ENCODE data around the gene CAMP.
"Not testable (repeated sequence)": the region's sequence is repeated elsewhere in the genome, so short reads cannot be mapped to it uniquely, and the experiment has no call there.

The CAMP gene, protein sequence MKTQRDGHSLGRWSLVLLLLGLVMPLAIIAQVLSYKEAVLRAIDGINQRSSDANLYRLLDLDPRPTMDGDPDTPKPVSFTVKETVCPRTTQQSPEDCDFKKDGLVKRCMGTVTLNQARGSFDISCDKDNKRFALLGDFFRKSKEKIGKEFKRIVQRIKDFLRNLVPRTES

DNA sequence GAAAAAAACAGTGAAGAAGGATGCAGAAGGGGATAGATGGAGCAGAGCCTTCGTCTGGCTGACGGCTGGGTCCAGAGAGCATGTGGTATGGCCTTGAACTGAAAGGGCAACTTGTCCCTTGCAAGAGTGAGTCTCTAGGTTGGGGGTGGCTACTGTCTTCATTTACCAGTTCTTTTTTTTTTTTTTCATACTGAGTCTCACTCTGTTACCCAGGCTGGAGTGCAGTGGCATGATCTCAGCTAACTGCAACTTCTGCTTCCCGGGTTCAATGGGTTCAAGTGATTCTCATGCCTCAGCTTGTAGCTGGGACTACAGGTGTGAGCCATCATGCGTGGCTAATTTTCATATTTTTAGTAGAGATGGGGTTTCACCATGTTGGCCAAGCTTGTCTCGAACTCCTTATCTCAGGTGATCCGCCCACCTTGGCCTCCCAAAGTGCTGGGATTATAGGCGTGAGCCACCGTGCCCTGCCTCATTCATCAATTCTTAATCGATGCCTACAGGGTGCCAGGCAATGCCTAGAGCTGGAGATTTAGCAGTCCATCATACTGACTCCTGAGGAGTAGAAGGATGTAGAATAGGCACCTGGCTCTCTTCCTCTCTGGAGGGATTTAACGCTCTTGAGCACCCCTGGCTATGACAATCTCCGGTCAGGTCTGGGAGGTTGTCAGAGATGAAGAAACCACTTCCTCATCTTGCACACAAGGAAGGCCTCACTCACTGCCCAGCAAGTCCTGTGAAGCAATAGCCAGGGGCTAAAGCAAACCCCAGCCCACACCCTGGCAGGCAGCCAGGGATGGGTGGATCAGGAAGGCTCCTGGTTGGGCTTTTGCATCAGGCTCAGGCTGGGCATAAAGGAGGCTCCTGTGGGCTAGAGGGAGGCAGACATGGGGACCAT is at the start of gene CAMP:
Gene CAMP (plus strand): TSS at position 880 of the 898 bp plus-strand sequence. CDS start 17 bp downstream, at position 897.
- peak; percentile 49 for DNase-seq (ENCODE audit: low read depth)

DNA sequence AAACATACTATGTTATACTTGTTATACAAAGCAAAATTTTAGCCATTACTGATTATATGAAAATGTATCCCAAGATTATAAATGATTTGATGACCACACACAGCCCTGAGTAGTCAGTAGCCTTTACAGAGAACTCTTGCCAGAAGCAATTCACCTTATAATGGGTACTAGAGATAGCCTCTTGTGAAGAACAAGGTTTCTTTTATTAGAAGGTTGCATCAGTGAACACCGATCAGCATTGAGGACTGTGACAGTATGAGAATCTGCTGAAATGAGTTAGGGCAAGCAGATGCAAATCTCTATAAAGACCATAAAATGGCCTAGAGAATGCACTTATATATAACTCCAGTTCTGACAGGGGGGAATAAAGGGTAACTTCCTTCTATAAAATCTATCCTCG is 45.2 kb upstream of the CAMP start:
- DNase-seq (ENCODE audit: low read depth): no peak

DNA sequence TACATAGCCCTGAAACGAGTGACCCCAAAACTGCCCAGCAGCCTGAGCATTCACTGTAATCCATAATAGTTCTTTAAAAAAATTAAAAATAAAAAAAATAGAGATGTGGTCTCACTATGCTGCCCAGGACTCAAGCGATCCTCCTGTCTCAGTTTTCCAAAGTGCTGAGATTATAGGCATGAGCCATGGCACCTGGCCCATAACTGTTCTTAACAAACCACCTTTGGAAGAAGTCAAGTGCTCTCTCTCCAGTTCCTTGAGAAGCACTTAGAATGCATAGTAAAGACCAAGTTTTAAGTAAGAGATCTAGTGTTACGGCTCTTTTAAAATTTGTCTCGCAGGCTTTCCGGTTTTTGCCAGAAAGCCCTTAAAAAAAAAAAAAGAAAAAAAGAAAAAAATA is 43.3 kb upstream of the CAMP start:
- no peak for DNase-seq (ENCODE audit: low read depth)

DNA sequence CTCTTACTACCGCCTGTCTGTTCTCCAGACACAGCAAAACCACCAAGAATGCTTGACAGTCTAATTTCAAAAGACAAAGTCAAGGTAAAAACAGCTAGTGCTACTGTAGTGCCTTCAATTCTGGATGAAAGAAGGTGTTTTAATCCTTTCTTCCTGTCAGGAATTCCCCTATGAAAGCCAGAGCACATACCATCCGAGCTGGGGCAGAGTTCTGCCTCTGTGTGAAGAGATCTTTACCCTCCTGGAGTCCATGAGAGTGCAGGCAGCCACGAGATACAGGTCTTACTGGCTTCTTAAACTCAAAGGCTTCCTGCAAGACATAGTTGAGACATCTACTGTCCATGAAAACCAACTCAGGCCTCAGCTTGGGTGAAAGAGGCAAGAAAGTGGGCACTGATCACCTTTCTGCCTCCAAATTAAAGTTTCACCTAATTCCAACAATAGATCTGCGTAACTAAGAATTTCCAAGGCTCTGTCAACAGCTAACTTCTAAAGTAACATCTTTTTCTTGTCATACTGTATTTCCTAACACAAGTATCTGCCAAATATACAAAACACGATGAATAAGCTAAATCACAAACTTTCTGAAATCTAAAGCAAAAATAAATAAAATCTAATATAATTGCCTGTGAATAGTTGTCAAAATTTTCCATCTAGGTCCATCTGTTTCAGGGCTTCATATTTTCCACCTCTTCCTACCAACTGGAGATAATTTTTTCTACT is 42.6 kb upstream of the CAMP start:
- DNase-seq (ENCODE audit: low read depth): no peak

DNA sequence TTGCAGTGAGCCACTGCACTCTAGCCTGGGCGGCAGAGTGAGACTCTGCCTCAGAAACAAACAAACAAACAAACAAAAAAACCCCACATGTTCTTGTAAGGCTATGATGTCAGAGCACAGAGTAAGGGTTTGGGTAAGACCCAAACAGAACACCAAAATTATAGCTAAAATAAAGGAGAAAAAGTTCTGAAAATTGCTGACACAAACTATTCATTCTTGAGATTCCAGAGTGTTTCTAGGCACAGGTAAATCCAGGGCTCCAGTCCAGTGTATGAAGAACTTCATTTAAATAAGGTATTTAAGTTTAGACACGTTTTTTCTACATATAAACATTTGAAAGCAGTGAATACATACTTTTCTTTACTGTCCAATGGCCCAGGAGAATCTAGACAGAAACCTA is 39.0 kb upstream of the CAMP start:
- no peak for DNase-seq (ENCODE audit: low read depth)

DNA sequence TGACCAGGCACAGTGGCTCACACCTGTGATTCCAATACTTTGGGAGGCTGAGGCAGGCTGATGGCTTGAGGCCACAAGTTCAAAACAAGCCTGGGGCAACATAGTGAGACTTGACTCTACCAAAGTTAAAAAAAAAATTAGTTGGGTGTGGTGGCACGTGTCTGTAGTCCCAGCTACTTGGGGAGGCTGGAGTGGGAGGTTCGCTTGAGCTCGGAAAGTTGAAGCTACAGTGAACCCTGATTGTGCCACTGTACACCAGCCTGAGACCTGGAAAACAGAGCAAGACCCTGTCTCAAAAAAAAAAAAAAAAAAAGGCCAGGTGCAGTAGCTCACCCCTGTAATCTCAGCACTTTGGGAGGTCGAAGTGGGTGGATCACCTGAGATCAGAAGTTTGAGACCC is 38.2 kb upstream of the CAMP start:
- DNase-seq (ENCODE audit: low read depth): no peak

DNA sequence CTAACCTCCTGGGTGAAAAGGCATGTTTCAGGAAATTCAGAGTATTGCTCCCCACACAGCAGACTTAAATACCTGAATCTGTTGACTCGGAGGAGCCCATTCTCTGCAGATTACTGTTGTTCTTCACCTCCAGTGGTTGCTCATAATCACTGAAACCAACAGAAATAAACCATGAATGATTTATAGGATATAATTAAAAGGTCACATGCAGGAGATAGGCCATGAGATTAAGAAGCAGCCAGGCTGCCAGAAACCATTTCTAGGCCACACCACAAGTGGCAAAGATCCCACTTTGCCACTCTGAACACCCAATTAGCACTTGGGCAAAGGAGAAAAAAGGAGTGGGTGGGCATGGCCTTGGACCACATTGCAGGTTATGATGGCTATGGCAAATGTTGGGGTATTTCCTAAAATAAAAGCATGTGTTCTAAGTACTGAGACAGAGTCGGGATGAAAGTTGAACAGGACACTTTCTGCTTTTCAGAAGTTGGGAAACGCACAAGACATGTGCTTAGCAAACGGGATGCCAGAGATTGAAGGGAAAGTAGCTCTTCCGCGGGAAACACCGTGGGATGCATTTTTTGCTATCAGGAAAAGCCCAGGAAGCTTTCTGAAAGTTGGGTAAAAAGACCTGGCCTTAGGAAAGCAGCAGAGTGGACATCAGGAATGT is 36.5 kb upstream of the CAMP start:
- DNase-seq (ENCODE audit: low read depth): peak; percentile 42

DNA sequence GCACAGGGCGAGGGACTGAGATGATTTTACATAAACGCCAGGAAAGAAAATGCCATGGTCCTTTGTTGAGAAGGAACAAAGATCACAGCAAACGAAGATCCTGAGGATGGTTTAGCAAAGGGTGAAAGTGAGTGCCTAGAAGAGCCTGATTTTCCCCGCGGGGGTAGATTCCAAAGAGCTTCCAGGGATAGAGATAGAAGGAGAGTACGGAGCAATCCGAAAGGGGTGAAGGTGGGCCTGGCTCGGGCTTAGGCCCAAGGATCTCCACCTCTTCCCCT is 36.1 kb upstream of the CAMP start:
- peak; percentile 33 for DNase-seq (ENCODE audit: low read depth)

DNA sequence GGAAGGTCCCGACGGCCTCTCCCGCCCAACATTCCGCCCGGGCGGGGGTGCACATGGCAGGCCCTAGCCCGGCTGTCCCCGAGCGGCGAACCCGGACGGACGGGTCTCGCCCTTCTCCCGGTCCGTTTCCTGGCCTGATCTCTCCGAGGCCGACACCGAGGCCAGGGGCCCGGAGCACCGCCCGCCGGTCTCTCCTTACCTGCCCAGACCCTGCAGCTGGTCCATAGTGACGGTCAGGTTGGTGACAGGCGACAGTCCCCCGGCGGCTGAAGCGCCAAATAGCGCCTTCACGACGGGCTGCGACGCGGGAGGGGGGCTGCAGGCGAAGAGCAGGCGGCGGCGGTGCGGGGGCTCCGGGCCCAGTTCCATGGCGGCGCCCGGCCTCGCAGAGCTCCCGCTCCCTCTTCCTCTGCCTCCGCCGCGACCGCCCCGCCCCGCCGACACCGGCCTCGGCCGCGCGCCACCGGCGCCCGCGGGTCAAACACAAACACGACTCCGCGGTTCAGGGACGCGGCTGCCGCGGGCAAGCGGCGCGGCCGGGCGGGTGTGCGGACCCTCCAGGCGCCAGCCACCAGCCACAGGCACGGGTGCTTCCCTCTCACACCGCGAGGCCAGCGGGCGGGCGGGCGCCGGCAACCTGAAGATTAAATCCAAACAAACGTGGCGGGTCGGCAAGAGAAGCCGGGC is 35.6 kb upstream of the CAMP start:
- DNase-seq (ENCODE audit: low read depth): no peak

DNA sequence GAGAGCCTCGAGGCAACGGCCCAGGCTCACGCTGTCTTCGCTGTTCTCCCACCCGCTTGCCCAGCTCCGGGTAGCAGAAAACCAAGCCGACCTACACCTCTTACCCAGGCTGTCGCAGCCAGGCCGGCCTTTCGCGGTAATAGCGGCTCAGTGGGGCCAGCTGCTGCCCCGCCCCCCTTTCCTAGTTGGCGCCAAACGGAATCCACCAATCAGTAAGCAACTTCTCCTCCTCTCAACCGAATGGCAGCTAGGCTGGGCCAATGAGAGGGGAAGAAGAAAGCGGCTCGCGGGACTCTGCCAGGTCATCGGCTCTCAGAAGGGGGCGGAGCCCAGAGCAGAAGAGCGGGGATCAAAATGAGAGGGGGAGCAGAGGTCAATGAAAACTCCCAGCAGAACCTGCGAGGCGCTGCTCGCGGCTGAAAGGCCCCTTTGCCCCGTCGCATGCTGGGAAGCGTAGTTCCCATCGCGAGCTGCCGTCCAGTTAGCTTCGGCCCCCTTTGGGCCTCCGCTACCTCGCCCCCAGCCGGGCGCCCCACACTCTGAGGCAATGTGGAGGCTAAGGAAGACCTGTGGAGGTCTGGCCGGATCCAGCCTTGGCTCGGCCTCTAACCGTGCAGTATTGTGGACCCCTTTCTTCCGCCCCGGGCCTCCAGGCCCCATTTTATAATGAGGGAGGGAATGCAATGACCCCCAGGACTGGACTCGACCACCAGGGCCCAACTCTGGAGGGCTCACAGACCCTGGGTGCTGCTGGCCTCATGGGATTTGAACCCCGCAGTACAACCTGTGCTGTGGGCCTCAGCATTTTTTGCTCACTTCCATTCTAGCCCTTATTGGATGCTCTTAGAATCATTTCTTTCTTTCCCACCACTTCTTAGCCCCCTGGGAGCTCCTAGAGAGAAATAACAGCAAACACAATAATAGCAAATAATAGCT is 34.8 kb upstream of the CAMP start, which contains the start of gene CDC25A:
Gene CDC25A (minus strand): TSS at position 152 of the 936 bp plus-strand sequence. CDS start 470 bp downstream, outside the sequence.
- DNase-seq (ENCODE audit: low read depth): peak; percentile 99

DNA sequence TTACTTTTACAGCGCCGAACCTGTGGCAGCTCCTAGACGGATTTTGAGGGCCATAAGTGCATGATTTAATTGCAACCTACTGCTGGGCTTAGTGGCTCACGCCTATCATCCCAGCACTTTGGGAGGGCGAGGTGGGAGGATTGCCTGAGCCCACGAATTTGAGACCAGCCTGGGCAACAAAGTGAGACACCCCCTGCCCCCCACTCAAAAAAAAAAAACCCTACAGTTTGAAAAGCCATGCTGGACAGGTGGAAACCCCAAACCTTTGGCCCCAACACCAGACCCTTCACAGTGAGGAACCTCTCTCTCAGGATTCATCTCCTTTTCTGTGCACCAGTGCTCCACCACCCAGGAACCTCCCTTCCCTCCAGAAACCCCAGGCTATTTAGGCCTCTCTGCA is 34.0 kb upstream of the CAMP start:
- DNase-seq (ENCODE audit: low read depth): no peak

DNA sequence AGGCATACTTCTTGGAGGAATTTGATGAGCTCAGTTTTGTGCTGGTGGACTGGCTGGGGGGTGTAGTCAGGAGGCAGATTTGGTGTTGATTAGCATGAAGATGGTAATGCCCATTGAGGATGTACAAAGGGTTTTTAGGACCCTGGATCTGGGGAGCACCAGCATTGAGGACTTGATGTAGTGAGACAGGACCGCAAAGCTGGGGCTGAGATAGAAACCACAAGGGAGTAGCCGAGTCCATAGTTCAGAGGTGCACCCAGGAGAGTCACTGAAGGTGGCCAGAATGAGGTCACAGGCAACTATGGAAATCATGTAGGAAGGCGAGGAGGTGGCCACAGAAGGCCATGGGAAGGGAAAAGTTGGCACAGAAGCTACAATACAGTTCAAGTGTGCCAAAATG is 32.4 kb upstream of the CAMP start:
- no peak for DNase-seq (ENCODE audit: low read depth)

DNA sequence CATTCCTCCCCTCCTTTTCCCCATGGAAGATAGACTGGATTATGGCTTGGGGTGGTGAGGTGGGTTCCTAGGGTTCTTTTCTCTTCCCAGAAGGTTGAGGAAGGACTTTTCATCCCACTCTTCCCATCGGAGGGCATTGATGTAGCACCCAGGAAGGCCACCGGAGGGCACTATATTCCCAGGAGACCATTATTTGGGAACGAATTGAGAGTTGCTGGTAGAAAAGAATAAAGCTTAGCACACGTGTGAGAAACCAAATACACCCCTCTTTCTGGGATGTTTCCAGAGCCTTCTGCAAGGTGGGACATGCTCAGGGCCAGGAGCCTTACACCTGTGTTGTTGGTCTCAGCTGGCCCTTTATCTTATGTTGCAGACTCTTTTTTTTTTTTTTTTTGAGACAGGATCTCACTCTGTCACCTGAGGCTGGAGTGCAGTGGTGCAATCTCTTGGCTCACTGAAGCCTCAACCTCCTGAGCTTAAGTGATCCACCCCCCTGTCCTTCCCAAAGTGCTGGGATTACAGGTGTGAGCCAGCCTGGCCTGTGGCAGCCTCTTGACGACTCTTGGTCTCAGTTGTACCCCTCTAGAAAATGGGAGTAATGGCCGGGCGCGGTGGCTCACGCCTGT is 28.7 kb upstream of the CAMP start:
- DNase-seq (ENCODE audit: low read depth): peak; percentile 73

DNA sequence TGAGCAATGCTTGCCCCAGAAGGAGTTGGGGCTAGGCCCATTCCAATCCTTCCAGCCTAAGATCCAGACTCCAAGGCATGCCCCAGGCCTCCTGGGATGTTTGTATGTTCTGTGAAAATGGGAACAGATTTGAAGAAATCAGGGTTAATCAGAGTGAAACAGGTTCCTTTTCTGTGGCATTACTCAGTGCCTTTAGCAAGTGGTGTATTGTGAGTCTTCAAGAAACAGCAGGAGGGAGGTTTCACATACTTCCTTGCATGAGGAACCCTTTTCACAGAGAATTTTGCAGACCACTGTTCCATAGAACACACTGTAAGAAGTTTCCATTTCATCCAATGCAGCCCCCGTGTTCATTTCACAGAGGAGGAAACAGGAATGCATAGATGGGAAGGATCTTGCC is 26.7 kb upstream of the CAMP start:
- DNase-seq (ENCODE audit: low read depth): no peak

DNA sequence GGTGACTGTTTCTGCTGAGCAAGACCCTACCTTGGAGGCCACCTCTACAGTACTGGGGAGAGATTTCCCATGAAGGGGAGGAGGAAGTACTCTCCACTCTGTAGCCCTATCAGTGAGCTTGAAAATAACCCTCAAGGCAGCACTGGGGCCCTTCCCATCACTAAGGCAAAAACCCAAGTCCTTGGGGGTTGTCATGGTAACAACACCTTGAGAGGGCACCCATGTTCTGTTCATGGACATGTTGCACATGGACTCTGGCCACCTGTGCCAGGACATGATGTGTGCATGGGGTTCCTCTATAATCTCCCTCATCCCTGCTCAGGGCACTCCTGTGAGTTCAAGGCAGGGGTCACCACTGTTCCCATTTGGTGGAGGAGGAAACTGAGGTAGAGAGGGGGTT is 24.2 kb upstream of the CAMP start:
- no peak for DNase-seq (ENCODE audit: low read depth)

DNA sequence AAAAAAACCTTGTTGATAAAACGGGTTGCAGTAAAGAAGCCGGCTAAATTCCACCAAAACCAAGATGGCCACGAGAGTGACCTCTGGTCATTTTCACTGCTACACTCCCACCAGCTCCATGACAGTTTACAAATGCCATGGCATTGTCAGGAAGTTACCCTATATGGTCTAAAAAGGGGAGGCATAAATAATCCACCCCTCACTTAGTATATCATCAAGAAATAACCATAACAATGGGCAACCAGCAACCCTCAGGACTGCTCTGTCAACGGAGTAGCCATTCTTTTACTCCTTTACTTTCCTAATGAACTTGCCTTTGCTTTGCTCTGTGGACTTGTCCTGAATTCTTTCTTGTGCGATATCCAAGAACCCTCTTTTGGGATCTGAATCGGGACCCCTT is 20.7 kb upstream of the CAMP start:
- no peak for DNase-seq (ENCODE audit: low read depth)

DNA sequence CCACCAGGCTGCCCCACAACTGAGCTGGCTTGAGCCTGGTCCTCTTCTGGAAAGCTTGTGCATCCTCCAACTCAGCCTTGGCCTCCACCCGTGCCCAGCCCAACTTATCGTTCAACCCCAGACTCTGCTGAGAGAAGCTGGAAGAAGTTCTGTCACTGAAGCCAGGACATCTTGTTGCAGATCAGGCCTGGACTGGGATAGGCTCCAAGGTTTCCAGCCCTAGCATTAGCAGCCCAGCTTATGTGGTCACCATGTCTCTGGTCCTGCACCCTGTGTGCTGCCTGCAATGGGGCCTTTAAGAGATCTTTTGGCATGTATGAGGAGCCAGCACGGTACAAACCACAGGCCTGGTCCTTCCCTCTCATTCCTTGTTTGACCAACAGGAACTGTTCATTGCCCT is 15.2 kb upstream of the CAMP start:
- DNase-seq (ENCODE audit: low read depth): no peak

DNA sequence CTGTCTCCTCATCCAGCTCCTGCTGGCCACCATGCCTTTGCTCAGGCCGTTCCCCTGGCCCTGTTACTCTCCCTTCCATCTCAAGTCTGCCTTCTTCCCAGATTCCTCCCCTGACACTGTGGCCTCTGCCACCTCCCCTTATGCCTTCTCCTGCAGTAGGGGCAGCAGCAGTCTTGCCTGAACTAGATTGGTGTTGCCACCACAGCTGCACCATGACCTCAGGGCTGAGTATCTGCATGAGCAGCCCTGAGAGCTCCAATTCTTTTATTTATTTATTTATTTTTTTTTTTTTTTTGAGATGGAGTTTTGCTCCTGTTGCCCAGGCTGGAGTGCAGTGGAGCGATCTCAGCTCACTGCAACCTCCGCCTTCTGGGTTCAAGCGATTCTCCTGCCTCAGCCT is 13.8 kb upstream of the CAMP start:
- DNase-seq (ENCODE audit: low read depth): no peak

DNA sequence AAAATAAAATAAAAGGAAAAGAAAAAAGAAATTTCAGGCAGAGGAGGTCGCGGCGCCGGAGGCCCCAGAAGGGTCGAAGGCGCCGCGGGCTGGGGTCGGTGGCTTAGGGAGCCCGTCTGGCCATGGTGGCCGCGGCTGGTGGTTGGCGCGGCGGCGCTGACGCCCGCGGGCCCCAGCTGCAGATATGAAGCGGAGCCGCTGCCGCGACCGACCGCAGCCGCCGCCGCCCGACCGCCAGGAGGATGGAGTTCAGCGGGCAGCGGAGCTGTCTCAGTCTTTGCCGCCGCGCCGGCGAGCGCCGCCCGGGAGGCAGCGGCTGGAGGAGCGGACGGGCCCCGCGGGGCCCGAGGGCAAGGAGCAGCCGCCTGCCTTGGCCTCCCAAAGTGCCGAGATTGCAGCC is 12.8 kb upstream of the CAMP start:
- DNase-seq (ENCODE audit: low read depth): not testable (repeated sequence)

DNA sequence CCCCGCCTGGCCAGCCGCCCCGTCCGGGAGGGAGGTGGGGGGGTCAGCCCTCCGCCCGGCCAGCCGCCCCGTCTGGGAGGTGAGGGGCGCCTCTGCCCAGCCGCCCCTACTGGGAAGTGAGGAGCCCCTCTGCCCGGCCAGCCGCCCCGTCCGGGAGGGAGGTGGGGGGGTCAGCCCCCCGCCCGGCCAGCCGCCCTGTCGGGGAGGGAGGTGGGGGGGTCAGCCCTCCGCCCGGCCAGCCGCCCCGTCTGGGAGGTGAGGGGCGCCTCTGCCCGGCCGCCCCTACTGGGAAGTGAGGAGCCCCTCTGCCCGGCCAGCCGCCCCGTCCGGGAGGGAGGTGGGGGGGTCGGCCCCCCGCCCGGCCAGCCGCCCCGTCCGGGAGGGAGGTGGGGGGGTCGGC is 11.5 kb upstream of the CAMP start:
- DNase-seq (ENCODE audit: low read depth): not testable (repeated sequence)
